CD4-positive, alpha-beta T cell (primary cell): Measurements from ENCODE around the gene UBE2I. TPM values are rescaled to one million over a fixed set of nuclear protein-coding genes. Genes with fewer than 3 reads are reported as not detected.

ENCODE experiments used
- ATAC-seq: fragments of 200-7000 bp; cut with Tn5 transposase; one replicate; pipeline ENCODE4 v1.10.0; 2022; ENCODE audit warnings: mild to moderate bottlenecking; ENCODE audit not compliant: poor library complexity
- CTCF ChIA-PET: fragments of 350-600 bp; sonication (Branson Sonifier 250); formaldehyde crosslinking; loops from one replicate; lab custom pipeline; 2021; ENCODE audit warnings: antibody characterized with exemption, inconsistent platforms; lab: Charles Lee
- POLR2A ChIA-PET: fragments of 350-600 bp; sonication (Branson Sonifier 250); formaldehyde crosslinking; loops from one replicate; lab custom pipeline; 2021; ENCODE audit warnings: antibody characterized with exemption, inconsistent platforms; lab: Charles Lee
- DNase-seq, 14 experiments: peaks; one replicate each; pipeline ENCODE4 v3.0.0-alpha.2; 2013 to 2020; ENCODE audit warnings: mixed read lengths in 2 of 14
- H3K27ac ChIP-seq, 2 donors: one replicate each; pipeline versions ENCODE4 v1.5.1 to v1.7.0; 2013; ENCODE audit warnings: low read length in 2 of 2, low read depth in 1 of 2, mild to moderate bottlenecking in 1 of 2
- H3K27me3 ChIP-seq, 2 experiments: 1 replicate in 1 of 2; 2 replicates in 1 of 2; pipeline versions ENCODE4 v1.6.1 to v1.7.0; 2013; ENCODE audit warnings: low read length in 2 of 2, control low read depth in 1 of 2, mild to moderate bottlenecking in 1 of 2, moderate library complexity in 1 of 2; ENCODE audit not compliant: insufficient read depth in 2 of 2, control insufficient read depth in 1 of 2
- H3K36me3 ChIP-seq: one replicate; pipeline ENCODE4 v1.6.1; 2013; ENCODE audit warnings: low read length, control low read depth; ENCODE audit not compliant: insufficient read depth
- H3K4me1 ChIP-seq: one replicate; pipeline ENCODE4 v1.6.1; 2013; ENCODE audit warnings: low read length, control low read depth; ENCODE audit not compliant: insufficient read depth
- H3K4me3 ChIP-seq: one replicate; pipeline ENCODE4 v1.5.1; 2013; ENCODE audit warnings: mild to moderate bottlenecking, low read length, moderate library complexity
- H3K9me3 ChIP-seq, 2 experiments: 1 replicate in 1 of 2; 2 replicates in 1 of 2; pipeline versions ENCODE4 v1.6.1 to v1.7.0; 2013; ENCODE audit warnings: low read length in 2 of 2, mild to moderate bottlenecking in 2 of 2, control low read depth in 1 of 2, moderate library complexity in 1 of 2; ENCODE audit not compliant: control insufficient read depth in 1 of 2, insufficient read depth in 1 of 2
- H3K27ac Mint-ChIP-seq: one replicate; pipeline ENCODE4 v1.8.0; 2020; ENCODE audit warnings: mixed read lengths
- H3K27me3 Mint-ChIP-seq: one replicate; pipeline ENCODE4 v1.8.0; 2021; ENCODE audit warnings: mixed read lengths
- H3K36me3 Mint-ChIP-seq: one replicate; pipeline ENCODE4 v1.8.0; 2021; ENCODE audit warnings: low read depth, mixed read lengths
- H3K4me1 Mint-ChIP-seq: one replicate; pipeline ENCODE4 v1.8.0; 2021; ENCODE audit warnings: low read depth, mixed read lengths
- H3K4me3 Mint-ChIP-seq: one replicate; pipeline ENCODE4 v1.8.0; 2020; ENCODE audit warnings: mild to moderate bottlenecking, mixed read lengths
- H3K9me3 Mint-ChIP-seq: one replicate; pipeline ENCODE4 v1.8.0; 2020; ENCODE audit warnings: mixed read lengths
- CTCF ChIP-seq: fragments of 200-600 bp; IDR thresholded peaks from one replicate; pipeline ENCODE4 v1.8.0; 2022; ENCODE audit warnings: antibody characterized with exemption, mild to moderate bottlenecking
- intact Hi-C, 2 experiments: fragments of 100-400 bp; cut with DNase I in 1 of 2; cut with micrococcal nuclease in 1 of 2; formaldehyde crosslinking; loops; one replicate each; pipeline versions ENCODE4 v1.15.1 to v1.9.0; 2023 to 2025; cut with DNase I, micrococcal nuclease
- total RNA-seq, 174 experiments: library from RNA in 2 of 174; stranded (reverse) in 2 of 174; gene quantifications; one replicate each; pipeline ENCODE4 v1.2.3 and lab custom pipeline; 2021 to 2026

Gene UBE2I
- total RNA-seq, 2 experiments from 2014 or later: 247 to 252 TPM

- TF ChIP-seq CTCF: no peak
- intact Hi-C loops: no loop called here
- DNase-seq (no peak), ATAC-seq (no peak)
- Mint-ChIP-seq H3K9me3 (no peaks in the 10 kb centered on the region), H3K27ac (no peak overlapping the region), H3K4me1 (no peaks in the 10 kb centered on the region), H3K36me3 (no peaks in the 10 kb centered on the region), H3K4me3 (no peak overlapping the region), H3K27me3 (peaks cover 26% of the 10 kb centered on the region)
- no peaks in the 10 kb centered on the region for H3K36me3 ChIP-seq
- H3K4me1 ChIP-seq: peaks cover 8% of the 10 kb centered on the region
- no peak overlapping the region for H3K27ac ChIP-seq
- ChIA-PET POLR2A (no interaction called here), CTCF (no interaction called here)
- H3K4me3 ChIP-seq: no peak overlapping the region
- peaks cover 0 to 12% of the 10 kb centered on the region in 2 experiments for H3K9me3 ChIP-seq
- H3K27me3 ChIP-seq: peaks cover 25 to 34% of the 10 kb centered on the region in 2 experiments
These were observed 23.5 kb upstream of the UBE2I start for GRCh38 chr16:1285669-1286512.

DNA sequence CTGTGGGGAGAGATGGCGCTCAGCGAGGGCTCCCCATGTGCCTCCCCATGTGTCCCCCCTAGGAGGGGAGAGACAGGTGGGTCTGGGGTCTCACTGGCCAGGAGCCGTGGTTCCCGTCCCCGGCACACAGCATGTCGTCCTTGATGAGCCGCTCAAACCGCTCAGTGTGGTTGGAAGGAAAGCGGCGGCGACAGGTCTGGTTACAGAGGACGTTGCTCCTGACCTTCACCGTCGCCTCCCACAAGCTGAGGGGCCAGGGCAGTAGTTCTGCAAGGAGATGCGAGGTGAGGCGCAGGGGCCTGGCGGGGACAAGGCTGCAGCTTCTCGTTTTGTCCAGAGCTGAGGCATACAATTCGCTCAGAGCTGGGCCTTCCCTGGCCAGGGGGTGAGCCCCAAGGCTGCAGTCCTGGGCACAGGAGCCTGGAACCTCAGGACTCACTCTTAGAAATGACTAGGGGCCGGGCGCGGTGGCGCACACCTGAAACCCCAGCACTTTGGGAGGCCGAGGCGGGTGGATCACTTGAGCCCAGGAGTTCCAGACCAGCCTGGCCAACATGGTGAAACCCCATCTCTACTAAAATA is 22.8 kb upstream of the UBE2I start:
- Mint-ChIP-seq H3K27ac (no peak overlapping the region), H3K9me3 (no peaks in the 10 kb centered on the region), H3K4me3 (no peak overlapping the region), H3K4me1 (no peaks in the 10 kb centered on the region), H3K36me3 (no peaks in the 10 kb centered on the region), H3K27me3 (peaks cover 32% of the 10 kb centered on the region)
- Histone ChIP-seq H3K27me3 (peaks cover 29 to 41% of the 10 kb centered on the region in 2 experiments), H3K9me3 (peaks cover 0 to 12% of the 10 kb centered on the region in 2 experiments), H3K27ac (no peak overlapping the region), H3K4me1 (peaks cover 8% of the 10 kb centered on the region), H3K4me3 (no peak overlapping the region), H3K36me3 (no peaks in the 10 kb centered on the region)
- DNase-seq (no peak), ATAC-seq (no peak)
- no peak for TF ChIP-seq CTCF
- intact Hi-C loops: no loop called here
- CTCF ChIA-PET: no interaction called here
- POLR2A ChIA-PET: no interaction called here

DNA sequence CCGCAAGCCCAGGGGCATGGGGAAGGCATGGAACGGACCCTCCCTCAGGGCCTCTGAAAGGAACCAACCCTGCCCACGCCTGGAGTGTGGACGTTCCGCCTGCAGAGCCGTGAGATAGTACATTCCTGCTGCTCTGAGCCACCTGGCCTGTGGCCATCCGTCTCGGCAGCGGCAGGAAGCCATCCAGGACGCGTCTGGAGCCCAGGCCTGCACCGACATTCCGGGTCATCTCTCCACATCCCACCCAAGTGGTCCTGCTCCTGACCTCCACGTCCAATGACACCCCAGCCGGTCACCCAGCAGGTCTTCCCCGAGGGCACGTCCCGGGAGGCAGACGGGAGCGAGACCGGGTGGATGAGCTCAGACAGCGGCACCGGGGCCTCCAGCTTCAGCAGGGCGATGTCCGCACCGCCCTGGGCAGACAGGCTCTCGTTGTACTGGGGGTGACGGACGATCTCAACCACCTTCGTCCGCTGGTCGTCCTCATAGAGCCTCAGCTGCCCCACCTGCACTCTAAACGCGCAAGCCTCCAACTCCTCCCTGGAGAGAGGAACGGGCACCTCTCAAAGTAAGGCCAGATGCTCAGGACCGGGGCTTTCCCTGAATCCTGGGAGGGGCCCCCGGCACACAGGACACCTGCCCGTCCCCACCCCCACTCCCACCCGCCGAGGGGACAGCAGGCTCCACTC is 21.3 kb upstream of the UBE2I start:
- H3K27ac Mint-ChIP-seq: no peak overlapping the region
- H3K4me3 Mint-ChIP-seq: no peak overlapping the region
- CTCF ChIA-PET: no interaction called here
- H3K36me3 ChIP-seq: no peaks in the 10 kb centered on the region
- no peaks in the 10 kb centered on the region for H3K36me3 Mint-ChIP-seq
- no peak for ATAC-seq
- H3K4me1 ChIP-seq: peaks cover 8% of the 10 kb centered on the region
- intact Hi-C loops: no loop called here
- POLR2A ChIA-PET: no interaction called here
- peaks cover 33 to 44% of the 10 kb centered on the region in 2 experiments for H3K27me3 ChIP-seq
- no peak overlapping the region for H3K27ac ChIP-seq
- DNase-seq: no peak
- peaks cover 0 to 12% of the 10 kb centered on the region in 2 experiments for H3K9me3 ChIP-seq
- no peaks in the 10 kb centered on the region for H3K9me3 Mint-ChIP-seq
- no peak overlapping the region for H3K4me3 ChIP-seq
- H3K4me1 Mint-ChIP-seq: no peaks in the 10 kb centered on the region
- TF ChIP-seq CTCF: no peak
- H3K27me3 Mint-ChIP-seq: peaks cover 41% of the 10 kb centered on the region
